Measurements from ENCODE around the gene GAREM1.

GAREM1 gene

GRCh38 chr18:32317651-32318050, 153.0 kb downstream of the GAREM1 start:
- H2BK5ac ChIP-seq (ENCODE audit: low read length) = no peak overlapping the region
- H4K91ac ChIP-seq (ENCODE audit: low read depth, low read length, poor library complexity) = no peak overlapping the region
- WGBS, 2 donors (ENCODE audit: extremely low coverage in 2 of 2, insufficient read length in 2 of 2, insufficient replicate concordance in 1 of 2) = no CpG with 5 or more reads among the region's 4 CpGs
- no peak overlapping the region for H3K27ac ChIP-seq (replicated peaks; ENCODE audit: low read length)
- no peaks in the 10 kb centered on the region for H3K36me3 ChIP-seq (replicated peaks in 1 of 2; ENCODE audit: control insufficient read depth in 2 of 2, insufficient read depth in 2 of 2, low read length in 2 of 2)
- no peak overlapping the region for H3K4ac ChIP-seq (ENCODE audit: low read length)
- H2BK12ac ChIP-seq (ENCODE audit: low read length) = no peak overlapping the region
- H4K8ac ChIP-seq (ENCODE audit: low read depth, low read length) = no peak overlapping the region
- H2AK5ac ChIP-seq (ENCODE audit: low read depth, low read length) = no peak overlapping the region
- H3K27me3 ChIP-seq (ENCODE audit: control insufficient read depth in 3 of 3, insufficient read depth in 3 of 3, low read depth in 1 of 3, low read length in 3 of 3) = no peaks in the 10 kb centered on the region
- no peak overlapping the region for H3K14ac ChIP-seq (ENCODE audit: low read length)
- no peaks in the 10 kb centered on the region for H3K79me1 ChIP-seq (ENCODE audit: low read depth, low read length)
- no peak overlapping the region for H2BK15ac ChIP-seq (ENCODE audit: low read length)
- no peak for DNase-seq (ENCODE audit: low spot score)
- no peak overlapping the region for H3K4me3 ChIP-seq (ENCODE audit: low read length in 2 of 2)
- no peak overlapping the region for H3K4me2 ChIP-seq (ENCODE audit: insufficient read depth, low read length, poor library complexity, severe bottlenecking)
- H3K9ac ChIP-seq (ENCODE audit: low read depth, low read length, poor library complexity) = no peak overlapping the region
- no peak overlapping the region for H3K18ac ChIP-seq (ENCODE audit: low read length)
- H3K4me1 ChIP-seq (ENCODE audit: control insufficient read depth in 2 of 2, insufficient read depth in 1 of 2, low read depth in 1 of 2, low read length in 2 of 2) = peaks cover 3 to 4% of the 10 kb centered on the region in 2 donors
- no peak overlapping the region for H2BK120ac ChIP-seq (ENCODE audit: low read depth, low read length)
- no peak overlapping the region for H2AFZ ChIP-seq (ENCODE audit: low read length)
- H3K9me3 ChIP-seq (replicated peaks in 1 of 2; ENCODE audit: control insufficient read depth in 2 of 2, insufficient read depth in 1 of 2, low read depth in 1 of 2, low read length in 2 of 2) = no peaks in the 10 kb centered on the region
- H3K23ac ChIP-seq (ENCODE audit: low read depth, low read length, poor library complexity) = no peak overlapping the region

- Histone ChIP-seq H3K4me3 (ENCODE audit: low read length in 2 of 2) (no peak overlapping the region), H4K91ac (ENCODE audit: low read depth, low read length, poor library complexity) (no peak overlapping the region), H2BK5ac (ENCODE audit: low read length) (no peak overlapping the region), H2AK5ac (ENCODE audit: low read depth, low read length) (no peak overlapping the region), H3K4ac (ENCODE audit: low read length) (no peak overlapping the region), H3K79me1 (ENCODE audit: low read depth, low read length) (no peaks in the 10 kb centered on the region), H3K14ac (ENCODE audit: low read length) (no peak overlapping the region), H3K27ac (replicated peaks; ENCODE audit: low read length) (no peak overlapping the region), H3K9me3 (replicated peaks in 1 of 2; ENCODE audit: control insufficient read depth in 2 of 2, insufficient read depth in 1 of 2, low read depth in 1 of 2, low read length in 2 of 2) (no peaks in the 10 kb centered on the region), H3K4me1 (ENCODE audit: control insufficient read depth in 2 of 2, insufficient read depth in 1 of 2, low read depth in 1 of 2, low read length in 2 of 2) (peaks cover 3 to 5% of the 10 kb centered on the region in 2 donors), H3K27me3 (ENCODE audit: control insufficient read depth in 3 of 3, insufficient read depth in 3 of 3, low read depth in 1 of 3, low read length in 3 of 3) (no peaks in the 10 kb centered on the region), H2BK120ac (ENCODE audit: low read depth, low read length) (no peak overlapping the region), H3K4me2 (ENCODE audit: insufficient read depth, low read length, poor library complexity, severe bottlenecking) (no peak overlapping the region), H4K8ac (ENCODE audit: low read depth, low read length) (no peak overlapping the region), H3K18ac (ENCODE audit: low read length) (no peak overlapping the region), H3K23ac (ENCODE audit: low read depth, low read length, poor library complexity) (no peak overlapping the region), H2AFZ (ENCODE audit: low read length) (no peak overlapping the region), H3K9ac (ENCODE audit: low read depth, low read length, poor library complexity) (no peak overlapping the region), H2BK15ac (ENCODE audit: low read length) (no peak overlapping the region), H3K36me3 (replicated peaks in 1 of 2; ENCODE audit: control insufficient read depth in 2 of 2, insufficient read depth in 2 of 2, low read length in 2 of 2) (no peaks in the 10 kb centered on the region), H2BK12ac (ENCODE audit: low read length) (no peak overlapping the region)
- no peak for DNase-seq (ENCODE audit: low spot score)
- whole genome bisulfite sequencing, 2 donors (ENCODE audit: extremely low coverage in 2 of 2, insufficient read length in 2 of 2, insufficient replicate concordance in 1 of 2) = no CpG with 5 or more reads among the region's 1 CpG
Observed at GRCh38 chr18:32315881-32316280, 154.8 kb downstream of the GAREM1 start.

- Histone ChIP-seq H3K23ac (ENCODE audit: low read depth, low read length, poor library complexity) (no peak overlapping the region), H3K27ac (replicated peaks; ENCODE audit: low read length) (no peak overlapping the region), H3K36me3 (replicated peaks in 1 of 2; ENCODE audit: control insufficient read depth in 2 of 2, insufficient read depth in 2 of 2, low read length in 2 of 2) (peaks cover 0 to under 1% of the 10 kb centered on the region in 2 donors), H3K4me1 (ENCODE audit: control insufficient read depth in 2 of 2, insufficient read depth in 1 of 2, low read depth in 1 of 2, low read length in 2 of 2) (peaks cover 0 to 18% of the 10 kb centered on the region in 2 donors), H3K9me3 (replicated peaks in 1 of 2; ENCODE audit: control insufficient read depth in 2 of 2, insufficient read depth in 1 of 2, low read depth in 1 of 2, low read length in 2 of 2) (no peaks in the 10 kb centered on the region), H3K4ac (ENCODE audit: low read length) (no peak overlapping the region), H3K9ac (ENCODE audit: low read depth, low read length, poor library complexity) (no peak overlapping the region), H3K27me3 (ENCODE audit: control insufficient read depth in 3 of 3, insufficient read depth in 3 of 3, low read depth in 1 of 3, low read length in 3 of 3) (no peaks in the 10 kb centered on the region), H3K14ac (ENCODE audit: low read length) (no peak overlapping the region), H2BK120ac (ENCODE audit: low read depth, low read length) (no peak overlapping the region), H2BK5ac (ENCODE audit: low read length) (no peak overlapping the region), H3K4me3 (ENCODE audit: low read length in 2 of 2) (no peak overlapping the region), H2AK5ac (ENCODE audit: low read depth, low read length) (no peak overlapping the region), H2BK15ac (ENCODE audit: low read length) (no peak overlapping the region), H2BK12ac (ENCODE audit: low read length) (no peak overlapping the region), H3K4me2 (ENCODE audit: insufficient read depth, low read length, poor library complexity, severe bottlenecking) (no peak overlapping the region), H4K91ac (ENCODE audit: low read depth, low read length, poor library complexity) (no peak overlapping the region), H2AFZ (ENCODE audit: low read length) (no peak overlapping the region), H3K18ac (ENCODE audit: low read length) (no peak overlapping the region), H4K8ac (ENCODE audit: low read depth, low read length) (no peak overlapping the region), H3K79me1 (ENCODE audit: low read depth, low read length) (no peaks in the 10 kb centered on the region)
- no CpG with 5 or more reads among the region's 2 CpGs for WGBS, 2 donors (ENCODE audit: extremely low coverage in 2 of 2, insufficient read length in 2 of 2, insufficient replicate concordance in 1 of 2)
- no peak for DNase-seq (ENCODE audit: low spot score)
Observed at GRCh38 chr18:32310774-32311173, 159.9 kb downstream of the GAREM1 start.

GRCh38 chr18:32310101-32310500, 160.6 kb downstream of the GAREM1 start:
- H2BK12ac ChIP-seq (ENCODE audit: low read length) = no peak overlapping the region
- H3K36me3 ChIP-seq (replicated peaks in 1 of 2; ENCODE audit: control insufficient read depth in 2 of 2, insufficient read depth in 2 of 2, low read length in 2 of 2) = peaks cover 0 to 1% of the 10 kb centered on the region in 2 donors
- WGBS, 2 donors (ENCODE audit: extremely low coverage in 2 of 2, insufficient read length in 2 of 2, insufficient replicate concordance in 1 of 2) = no CpG with 5 or more reads among the region's 5 CpGs
- H3K4me1 ChIP-seq (ENCODE audit: control insufficient read depth in 2 of 2, insufficient read depth in 1 of 2, low read depth in 1 of 2, low read length in 2 of 2) = peaks cover 0 to 18% of the 10 kb centered on the region in 2 donors
- H3K18ac ChIP-seq (ENCODE audit: low read length) = no peak overlapping the region
- no peak overlapping the region for H4K8ac ChIP-seq (ENCODE audit: low read depth, low read length)
- H2AFZ ChIP-seq (ENCODE audit: low read length) = no peak overlapping the region
- no peaks in the 10 kb centered on the region for H3K79me1 ChIP-seq (ENCODE audit: low read depth, low read length)
- no peak overlapping the region for H4K91ac ChIP-seq (ENCODE audit: low read depth, low read length, poor library complexity)
- no peak overlapping the region for H3K9ac ChIP-seq (ENCODE audit: low read depth, low read length, poor library complexity)
- no peak overlapping the region for H3K4me3 ChIP-seq (ENCODE audit: low read length in 2 of 2)
- DNase-seq (ENCODE audit: low spot score) = no peak
- H2BK120ac ChIP-seq (ENCODE audit: low read depth, low read length) = no peak overlapping the region
- H3K14ac ChIP-seq (ENCODE audit: low read length) = no peak overlapping the region
- H3K9me3 ChIP-seq (replicated peaks in 1 of 2; ENCODE audit: control insufficient read depth in 2 of 2, insufficient read depth in 1 of 2, low read depth in 1 of 2, low read length in 2 of 2) = no peaks in the 10 kb centered on the region
- H3K4me2 ChIP-seq (ENCODE audit: insufficient read depth, low read length, poor library complexity, severe bottlenecking) = no peak overlapping the region
- no peak overlapping the region for H2AK5ac ChIP-seq (ENCODE audit: low read depth, low read length)
- no peak overlapping the region for H2BK5ac ChIP-seq (ENCODE audit: low read length)
- no peak overlapping the region for H3K27ac ChIP-seq (replicated peaks; ENCODE audit: low read length)
- H3K4ac ChIP-seq (ENCODE audit: low read length) = no peak overlapping the region
- H2BK15ac ChIP-seq (ENCODE audit: low read length) = no peak overlapping the region
- H3K27me3 ChIP-seq (ENCODE audit: control insufficient read depth in 3 of 3, insufficient read depth in 3 of 3, low read depth in 1 of 3, low read length in 3 of 3) = no peaks in the 10 kb centered on the region
- no peak overlapping the region for H3K23ac ChIP-seq (ENCODE audit: low read depth, low read length, poor library complexity)

Data from neuronal stem cell (in vitro differentiated cells).